NCI-H2227 treated with DMSO at 0.1 percent for 48 hours (cell line): ENCODE data around the gene NCR3LG1.

Source experiments
- DNase-seq: peaks from one replicate; lab custom pipeline; 2025; lab: John Stamatoyannopoulos, UW

The NCR3LG1 gene

DNA sequence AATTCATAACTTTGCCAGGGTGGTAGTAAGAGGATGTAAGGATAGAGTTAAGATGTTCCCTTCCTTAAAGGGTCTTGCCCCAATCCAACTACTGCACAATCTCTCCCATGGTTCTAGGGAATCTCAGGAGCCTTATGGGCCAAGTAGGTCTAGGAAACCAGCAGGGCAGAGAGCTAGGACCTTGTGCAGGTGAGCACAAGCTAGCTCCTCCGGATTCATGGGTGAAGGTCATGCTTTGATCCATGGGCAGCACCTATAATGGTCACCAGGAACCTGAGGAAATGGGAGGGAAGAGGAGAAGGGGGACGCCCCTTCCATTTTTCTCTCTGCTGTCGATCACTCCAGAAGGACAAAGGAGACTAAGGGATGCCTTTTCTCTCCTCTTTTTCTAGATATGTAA is 20.0 kb downstream of the NCR3LG1 start:
- no peak for DNase-seq

DNA sequence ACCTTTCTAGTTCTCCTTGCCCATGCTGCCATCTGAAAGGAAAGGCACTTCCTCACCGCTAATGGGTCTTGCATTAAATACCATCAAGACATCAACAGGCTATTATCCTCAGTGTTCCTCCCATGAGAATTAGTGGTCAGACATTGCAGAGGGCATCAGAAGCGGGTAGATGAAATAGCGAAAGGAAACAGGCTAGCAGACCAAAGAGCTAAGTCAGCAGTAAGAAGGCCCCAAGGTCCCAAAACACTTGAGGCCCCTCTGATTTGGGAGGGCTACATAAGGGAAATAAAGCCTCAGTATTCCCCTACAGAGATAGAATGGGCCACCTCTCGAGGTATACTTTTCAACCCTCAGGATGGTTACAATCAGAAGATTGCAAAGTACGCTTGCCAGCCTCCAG is 23.9 kb downstream of the NCR3LG1 start:
- DNase-seq: no peak

DNA sequence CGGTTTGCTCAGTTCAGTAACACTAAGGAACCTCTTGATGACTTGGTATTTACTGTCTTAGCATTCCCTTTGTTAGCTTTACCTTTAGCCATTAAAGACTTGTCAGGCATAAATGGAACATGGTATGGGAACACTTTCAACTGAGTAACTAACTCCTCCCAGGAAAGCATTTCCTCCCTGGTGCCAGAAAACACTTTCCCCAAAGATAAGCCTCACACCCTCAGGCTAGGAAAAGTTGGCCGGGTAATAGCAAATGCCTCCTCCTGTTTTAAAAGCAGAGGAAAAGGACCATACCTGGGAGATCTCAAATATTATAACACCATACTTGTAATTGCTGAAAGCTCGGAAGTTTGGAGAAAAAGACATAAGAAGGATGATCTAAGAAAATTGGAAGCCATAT is 24.9 kb downstream of the NCR3LG1 start:
- no peak for DNase-seq

DNA sequence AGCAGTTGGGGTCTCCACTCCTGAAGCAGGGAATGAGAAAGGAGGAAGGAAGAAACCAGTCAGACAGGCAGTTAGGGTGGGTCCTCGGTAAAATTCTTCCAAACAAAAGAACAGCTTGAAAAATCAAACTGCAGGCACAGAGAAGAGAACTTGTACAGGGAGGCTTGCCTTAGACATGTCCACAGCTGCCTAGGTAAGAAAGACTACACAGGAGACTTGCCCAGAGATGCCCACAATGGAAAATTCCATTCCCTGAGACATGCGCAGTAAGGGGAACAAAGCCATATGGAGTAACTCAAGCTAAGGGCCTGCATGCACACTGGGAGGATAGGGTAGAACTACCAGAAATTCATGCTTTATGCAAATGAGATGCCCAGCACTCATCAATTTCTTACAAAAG is 27.1 kb downstream of the NCR3LG1 start:
- no peak for DNase-seq

DNA sequence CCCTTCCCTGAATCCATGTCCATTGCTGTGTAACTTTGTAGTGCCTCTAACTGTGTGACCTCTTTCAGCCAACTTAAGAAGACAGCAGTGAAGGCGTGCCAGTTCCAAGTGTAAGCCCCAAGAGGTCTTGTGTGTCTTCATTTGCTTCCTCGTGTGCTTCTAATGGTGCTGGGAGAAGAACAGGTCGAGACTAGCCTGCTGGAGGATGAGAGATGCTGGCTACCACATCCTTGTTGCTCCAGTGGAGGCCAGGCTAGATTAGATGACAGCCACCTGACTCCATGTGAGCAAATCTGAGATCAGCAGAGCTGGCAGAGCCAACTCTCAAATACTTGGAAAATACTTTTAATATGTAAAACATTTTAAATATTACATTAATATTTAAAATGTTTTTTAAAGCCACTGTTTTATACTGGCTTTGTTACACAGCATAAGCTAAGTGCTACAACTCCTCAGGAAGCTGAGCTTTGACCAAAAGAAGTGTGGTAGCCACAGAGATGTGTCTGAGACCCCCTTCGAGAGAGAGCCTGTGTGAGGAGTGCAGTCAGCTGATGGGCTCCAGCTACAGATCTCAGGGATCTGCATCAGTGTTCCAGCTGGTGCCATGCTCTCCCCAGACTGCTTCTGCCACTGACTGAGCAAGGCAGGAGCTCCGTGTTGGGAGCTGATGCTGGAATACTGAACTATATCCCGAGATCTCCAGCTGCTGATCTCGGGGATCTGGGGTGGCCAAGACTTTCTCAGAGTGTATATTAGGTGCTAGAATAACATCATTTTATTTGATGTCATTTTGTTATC is 28.0 kb downstream of the NCR3LG1 start:
- no peak for DNase-seq

DNA sequence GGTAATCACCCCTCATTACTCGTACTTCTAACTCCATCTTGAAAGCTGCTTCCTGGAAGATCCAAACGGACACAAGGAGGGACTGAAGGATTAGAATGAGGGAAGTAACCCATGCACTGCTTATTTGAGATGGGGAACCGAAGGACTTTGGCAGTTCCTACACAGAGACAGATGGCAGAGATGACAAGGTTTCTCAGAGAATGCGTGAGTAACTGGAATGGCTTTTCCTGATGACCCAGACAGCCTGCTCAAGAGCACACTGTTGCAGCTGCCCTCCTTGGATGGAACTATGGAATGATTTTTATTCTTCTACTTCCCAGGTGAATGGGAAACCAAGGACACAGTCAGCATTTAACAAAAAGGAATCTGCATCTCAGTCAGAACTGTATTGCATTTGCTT is 29.6 kb downstream of the NCR3LG1 start:
- no peak for DNase-seq

DNA sequence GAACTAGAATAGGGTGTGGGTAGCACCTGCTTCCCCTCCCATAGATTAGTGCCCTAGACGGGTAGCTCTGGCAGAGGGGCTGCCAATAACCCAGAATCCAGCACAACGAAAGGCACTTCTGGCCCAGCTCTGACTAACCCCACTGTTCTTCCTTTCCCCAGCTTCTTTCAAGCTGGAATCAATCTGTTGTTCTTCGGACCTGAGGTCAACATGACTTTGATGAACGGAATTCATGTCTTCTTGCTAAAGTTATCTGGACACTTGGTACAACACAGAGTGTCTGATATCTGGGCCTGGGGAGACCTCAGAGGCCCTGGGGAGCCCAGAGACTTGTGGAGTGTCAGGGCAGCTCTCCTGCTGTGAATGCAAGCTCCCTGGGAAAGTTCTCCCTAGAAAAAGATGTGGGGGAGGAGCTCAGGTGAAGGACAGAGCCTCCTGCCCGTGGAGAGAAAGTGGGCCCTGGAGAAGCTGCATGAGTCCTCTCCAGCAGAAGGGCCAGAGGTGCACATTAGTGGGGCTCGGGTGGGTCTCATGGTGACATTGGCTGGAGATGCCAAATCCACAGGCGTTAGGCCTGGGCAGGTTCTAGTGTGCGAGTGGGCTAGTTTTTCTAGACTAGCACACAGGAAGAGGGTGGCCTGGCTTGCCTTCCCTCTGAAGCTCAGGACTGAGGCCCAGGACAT is 30.6 kb downstream of the NCR3LG1 start:
- DNase-seq: no peak

DNA sequence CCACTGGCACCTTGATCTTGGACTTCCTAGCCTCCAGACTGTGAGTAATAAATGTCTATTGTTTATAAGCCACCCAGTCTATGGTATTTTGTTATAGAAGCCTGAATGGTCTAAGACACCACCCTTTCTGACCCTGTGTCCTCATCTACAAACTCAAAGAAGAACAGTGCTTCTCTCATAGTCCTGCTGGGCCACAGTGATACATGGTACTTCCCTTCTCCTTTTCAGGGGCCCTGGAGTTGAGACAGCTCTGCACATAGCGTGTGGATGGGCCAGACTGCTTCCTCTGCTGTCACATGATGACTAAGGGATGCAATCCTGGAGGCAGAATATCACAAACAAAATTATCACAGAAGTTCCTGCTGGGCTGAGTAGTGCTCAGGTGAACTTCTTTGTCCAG is 31.9 kb downstream of the NCR3LG1 start:
- no peak for DNase-seq

DNA sequence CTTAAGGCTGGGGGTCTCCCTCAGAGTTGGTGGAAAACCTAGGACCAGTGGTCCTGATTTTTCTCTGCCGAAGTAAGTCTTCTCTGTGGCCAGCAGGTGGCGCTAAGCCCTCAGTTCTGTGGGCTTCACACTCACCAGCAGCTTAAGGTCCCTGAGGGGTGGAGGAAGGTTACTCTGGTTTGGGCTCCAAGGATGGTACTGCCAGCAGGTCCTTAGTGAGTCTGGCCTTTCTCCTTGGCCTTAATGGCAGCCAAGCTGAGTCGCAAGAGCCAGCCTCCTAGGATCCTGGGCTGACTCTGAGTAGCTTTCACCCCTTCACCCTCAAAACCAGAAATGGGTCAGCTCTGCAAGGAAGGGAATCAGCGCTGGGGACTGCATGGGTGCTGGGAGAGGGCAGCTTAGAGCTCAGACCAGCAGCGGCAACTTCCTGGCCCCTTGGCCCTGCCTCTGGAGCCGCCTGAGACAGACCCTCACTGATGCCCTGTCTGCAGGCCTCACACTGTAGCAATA is 32.5 kb downstream of the NCR3LG1 start:
- DNase-seq: peak; percentile 55

DNA sequence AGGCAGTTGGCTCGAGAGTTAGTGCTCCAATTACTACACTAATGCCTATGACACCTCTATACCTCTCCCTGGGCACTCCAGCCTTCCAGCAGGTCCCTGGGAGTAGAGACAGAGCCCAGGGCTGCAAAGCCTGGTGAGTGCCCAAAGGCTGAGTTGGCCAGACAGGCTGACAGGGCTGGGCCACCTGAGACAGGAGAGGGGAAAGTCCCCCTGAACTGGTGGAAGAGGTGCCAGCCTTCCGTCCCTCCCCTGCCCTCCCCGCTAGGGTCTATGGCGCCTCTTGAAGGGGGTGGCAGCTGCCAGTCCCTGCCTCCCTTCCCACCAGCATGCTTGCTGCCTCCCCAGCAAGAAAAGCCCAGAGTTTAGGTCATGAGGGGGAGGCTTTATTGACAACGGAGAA is 33.9 kb downstream of the NCR3LG1 start:
- no peak for DNase-seq

DNA sequence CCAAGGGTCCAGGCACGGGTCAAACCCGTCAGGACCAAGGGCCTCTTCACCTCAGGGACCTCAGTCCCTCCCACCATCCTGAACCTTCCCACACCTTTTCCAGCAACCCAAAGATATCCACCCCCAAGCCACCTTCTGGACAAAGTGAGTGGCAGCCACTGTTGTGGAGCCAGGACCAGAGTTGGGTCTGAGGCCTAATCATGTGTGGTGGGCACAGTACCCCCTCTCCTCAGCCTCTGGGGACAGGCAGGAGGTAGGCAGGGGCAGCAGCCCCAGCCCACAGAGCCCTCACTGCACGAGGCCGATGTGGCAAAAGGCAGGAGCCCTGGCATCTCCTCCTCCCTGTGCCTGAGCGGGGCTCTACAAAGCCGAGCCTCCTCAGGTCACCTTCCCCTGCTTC is 34.3 kb downstream of the NCR3LG1 start:
- no peak for DNase-seq

DNA sequence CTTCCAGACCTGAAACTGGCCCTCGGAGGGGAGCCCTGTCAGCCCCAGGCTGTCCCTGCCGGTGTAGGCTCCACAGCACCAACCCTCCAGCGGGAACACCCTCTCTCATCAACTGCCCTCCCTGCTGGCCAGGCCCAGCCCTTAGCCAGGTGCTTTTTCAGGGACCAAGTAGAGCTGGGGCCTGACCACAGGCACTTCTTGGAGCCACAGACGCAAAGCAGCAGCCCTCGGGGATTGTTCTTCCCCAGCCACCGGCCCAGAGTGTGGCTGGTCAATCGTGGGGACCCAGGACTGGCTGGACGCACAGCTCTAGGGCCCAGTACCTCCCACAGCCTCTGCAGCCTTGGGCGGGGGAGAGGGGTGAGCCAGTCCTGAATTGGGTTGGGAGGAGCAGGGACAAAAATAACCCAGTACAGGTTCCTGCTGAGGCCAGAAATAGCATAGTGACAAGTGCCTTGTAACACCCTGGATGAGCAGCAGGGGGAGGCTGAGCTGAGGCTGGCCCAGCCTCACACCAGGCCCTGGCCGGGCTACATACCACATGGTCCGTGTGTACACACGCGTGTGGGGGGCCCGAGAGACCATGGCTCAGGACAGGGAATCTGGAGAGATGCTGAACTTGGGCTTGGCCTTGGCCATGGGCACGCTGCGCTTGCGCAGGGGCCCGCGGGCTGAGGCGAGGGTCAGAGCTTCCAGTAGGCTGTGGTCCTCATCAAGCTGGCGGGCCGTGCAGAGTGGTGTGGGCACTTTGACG is 34.9 kb downstream of the NCR3LG1 start:
- DNase-seq: peak; percentile 35

DNA sequence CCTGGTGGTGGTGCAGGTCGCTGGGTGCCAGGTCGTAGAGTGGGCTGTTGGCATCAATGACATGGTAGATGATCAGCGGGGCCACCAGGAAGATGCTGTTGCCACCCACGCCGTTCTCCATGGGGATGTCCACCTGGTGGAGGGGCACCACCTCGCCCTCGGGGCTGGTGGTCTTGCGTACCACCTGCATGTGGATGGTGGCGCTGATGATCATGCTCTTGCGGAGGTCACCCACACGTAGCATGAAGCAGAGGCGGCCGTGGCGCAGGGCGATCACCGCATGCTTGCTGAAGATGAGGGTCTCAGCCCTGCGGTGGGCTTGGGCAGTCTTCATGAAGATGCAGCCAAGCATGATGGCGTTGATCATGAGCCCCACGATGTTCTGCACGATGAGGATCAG is 35.7 kb downstream of the NCR3LG1 start:
- no peak for DNase-seq

DNA sequence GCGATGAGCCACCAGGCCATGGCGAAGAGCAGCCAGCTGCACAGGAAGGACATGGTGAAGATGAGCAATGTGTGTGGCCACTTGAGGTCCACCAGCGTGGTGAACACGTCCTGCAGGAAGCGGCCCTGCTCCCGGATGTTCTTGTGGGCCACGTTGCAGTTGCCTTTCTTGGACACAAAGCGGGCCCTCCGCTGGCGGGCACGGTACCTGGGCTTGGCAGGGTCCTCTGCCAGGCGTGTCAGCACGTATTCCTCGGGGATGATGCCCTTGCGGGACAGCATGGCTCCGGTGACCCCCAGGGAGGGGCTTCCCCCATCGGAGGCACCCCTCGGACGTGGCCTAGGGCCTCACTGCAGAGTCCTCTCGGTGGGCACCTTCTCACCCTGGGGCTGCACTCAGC is 36.2 kb downstream of the NCR3LG1 start:
- DNase-seq: no peak

DNA sequence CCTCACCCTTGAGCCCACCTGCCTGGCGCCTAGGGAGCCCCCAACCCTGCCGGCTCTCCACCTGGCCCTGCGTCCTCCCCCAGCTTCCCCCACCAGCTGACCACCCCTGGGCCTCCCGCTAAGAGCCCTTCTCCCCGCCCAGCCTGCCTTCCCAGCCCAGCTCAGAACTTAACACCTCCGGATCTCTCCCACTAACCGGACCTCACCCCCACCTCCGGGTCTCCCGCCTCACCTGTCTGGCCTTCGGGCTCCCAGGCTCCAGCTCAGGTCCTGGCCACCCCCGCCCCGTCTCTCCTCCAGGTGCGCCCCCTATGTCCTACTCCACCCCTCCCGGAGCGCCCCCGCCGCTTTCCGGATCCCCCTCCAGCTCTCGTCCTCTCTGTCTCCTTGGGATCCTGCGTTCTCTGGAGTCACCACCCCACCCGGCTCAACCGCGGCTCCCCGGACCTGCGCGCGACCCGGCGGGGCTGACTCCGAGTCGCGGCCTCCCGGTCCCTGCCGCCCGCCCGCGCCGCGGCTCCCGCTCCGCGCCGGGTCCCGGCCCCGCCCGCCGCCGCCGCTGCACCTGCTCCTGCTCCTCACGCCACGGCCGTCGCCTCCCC is 37.1 kb downstream of the NCR3LG1 start, which contains the start of gene KCNJ11:
Gene KCNJ11, minus strand, starts transcription at position 51 of the 602 bp plus-strand sequence. CDS start 568 bp downstream, outside the sequence.
- DNase-seq: no peak

DNA sequence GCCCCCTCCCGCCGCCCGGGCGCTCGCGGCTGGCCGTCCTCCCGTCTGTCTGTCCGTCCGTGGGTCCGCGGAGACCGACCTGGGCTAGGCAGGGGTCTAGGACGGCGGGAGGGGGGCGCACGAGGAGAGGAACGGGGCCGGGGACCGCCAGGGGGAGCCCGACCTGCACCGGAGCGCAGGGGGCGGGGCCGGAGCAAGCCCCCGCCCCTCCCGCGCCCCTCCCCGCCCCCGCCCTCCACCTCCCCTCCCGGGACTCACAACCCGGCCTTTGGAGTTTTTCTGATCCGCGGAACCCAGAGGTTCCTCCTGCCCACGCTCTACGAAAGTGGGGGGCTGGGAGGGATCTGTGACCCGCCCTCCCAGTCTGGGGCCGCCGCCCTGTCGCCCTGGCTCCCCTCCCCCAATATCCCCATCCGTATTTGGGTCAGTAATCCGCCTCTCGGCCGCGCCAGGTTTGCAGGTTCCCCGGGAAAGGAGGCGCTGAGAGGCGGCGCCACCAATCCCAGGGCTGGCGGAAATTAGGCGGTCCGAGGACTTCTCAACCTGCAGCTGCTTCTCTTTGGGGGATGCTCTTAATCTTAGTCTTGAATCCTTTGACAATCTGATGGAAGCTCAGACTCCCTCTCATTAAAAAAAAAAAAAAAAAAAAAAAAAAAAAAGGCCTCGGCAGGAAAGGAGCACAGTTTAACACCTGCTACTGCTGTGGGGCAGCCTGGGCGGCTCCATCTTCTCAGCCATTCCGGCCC is 37.8 kb downstream of the NCR3LG1 start:
- DNase-seq: peak; percentile 75

DNA sequence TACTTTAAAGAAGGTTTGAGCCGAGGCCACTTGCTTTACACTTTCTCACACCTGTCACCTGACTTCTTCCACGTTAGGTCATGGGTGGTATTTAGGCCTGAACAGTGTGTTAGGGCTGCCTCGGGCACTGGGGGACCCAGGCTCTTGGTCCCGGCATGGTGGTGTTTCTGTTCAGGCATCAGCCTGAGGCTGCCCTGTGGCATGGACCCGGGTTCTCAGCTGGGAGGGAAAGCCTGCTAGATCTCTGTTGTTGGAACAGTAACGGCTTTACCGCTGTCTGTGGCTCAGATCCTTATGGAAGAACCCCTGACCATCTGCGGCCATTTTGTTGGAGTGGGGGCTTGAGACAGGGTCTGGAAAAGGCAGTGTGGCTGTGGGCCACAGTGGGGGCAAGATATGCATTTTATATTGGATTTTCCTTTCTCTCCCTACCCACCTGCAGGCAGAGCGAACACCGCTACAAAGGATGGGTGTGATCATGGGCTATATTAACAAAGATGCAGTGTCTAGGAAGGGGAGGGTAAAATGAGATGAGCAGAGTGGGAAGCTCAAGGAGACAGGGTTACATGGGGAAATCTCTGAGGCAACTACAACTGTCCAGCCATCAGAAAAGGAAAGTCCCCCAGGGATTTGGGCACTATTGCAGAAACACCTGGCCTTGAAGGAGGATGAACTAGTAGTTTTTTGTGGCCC is 38.5 kb downstream of the NCR3LG1 start:
- no peak for DNase-seq

DNA sequence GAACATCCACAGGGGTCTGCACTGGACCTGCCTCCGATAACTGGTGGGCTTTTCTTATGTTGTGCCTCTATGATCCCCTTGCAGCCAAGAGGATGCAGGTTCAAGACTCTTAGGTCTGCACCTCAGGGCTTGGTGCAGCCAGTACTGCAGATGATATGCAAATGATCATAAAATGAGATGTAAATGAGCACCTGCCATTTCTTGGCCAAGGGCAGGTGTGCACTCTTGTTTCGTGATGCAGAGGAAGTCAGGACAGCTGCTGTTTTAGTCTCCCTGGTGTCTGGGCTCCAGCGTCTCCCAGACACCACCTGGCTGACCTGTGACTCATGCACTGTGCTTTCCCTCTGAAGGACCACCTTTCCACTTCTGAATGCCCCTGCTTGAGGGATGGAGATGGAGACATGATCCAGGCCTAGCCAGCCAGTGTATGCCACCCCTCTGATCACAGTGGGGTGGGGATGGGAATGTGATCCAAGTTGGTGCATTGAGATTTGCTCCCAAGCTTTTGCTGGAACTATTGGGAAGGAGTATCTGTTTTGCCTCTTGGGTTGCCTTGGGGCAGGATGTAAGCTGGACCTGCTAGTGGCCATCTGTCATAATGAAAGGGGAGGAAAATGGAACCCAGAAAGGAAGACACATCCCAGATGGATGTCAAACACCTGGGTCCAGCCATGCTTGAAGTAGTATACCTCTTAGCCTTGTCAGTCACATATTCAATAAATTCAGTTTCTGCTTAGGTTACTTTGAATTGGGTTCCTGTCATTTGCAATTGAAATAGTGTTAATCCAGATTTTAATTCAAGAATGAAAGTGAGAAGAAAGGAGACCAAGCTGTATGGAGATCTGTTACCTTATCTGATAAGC is 40.1 kb downstream of the NCR3LG1 start:
- DNase-seq: no peak

DNA sequence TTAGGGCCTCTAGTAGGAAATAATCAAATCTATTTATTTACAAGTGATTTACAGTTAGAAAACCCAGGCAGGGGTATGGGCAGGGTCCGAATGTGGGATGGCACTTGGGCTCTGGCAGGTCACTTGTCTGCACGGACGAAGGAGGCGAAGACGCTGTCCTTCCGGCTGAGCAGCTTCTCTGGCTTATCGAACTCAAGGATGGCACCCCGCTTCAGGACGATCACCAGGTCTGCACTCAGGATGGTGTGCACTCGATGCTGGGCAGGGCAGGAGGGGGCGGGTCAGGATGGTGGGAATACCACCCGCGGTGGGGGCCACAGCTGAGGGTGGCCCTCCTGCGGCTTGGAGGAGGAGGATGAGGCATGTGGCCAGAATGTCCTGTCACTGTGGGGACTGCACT is 41.3 kb downstream of the NCR3LG1 start:
- DNase-seq: no peak

DNA sequence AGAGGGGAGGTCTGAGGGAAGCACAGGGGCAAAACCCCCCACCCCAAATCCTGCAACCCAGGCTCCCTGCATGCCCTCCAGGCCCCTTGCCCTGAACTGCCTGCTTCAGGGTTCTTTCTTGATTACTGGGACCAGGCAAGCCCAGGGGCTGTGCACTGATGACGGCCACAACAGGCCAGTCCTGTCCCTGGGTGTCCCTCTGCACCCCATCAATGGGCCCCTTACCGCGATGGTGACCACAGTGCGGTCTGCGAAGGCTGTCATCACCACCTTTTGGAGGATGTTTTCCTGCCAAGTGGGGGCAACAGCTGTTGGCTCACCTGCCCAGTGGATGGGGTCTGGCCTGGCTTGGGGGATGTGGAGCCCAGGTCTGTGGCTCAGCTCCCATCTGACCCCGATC is 41.9 kb downstream of the NCR3LG1 start:
- no peak for DNase-seq
